Skeletal muscle tissue (tissue), 4 donors: ENCODE data around the gene COMMD8. TPM values are rescaled to one million over a fixed set of nuclear protein-coding genes. Genes with fewer than 3 reads are reported as not detected.
A peak's percentile ranks its signal among the peaks of the same experiment; 100 is the strongest.

ENCODE experiments used
- H3K27ac ChIP-seq: one replicate; pipeline ENCODE4 v1.7.0; 2013; ENCODE audit warnings: mild to moderate bottlenecking, low read depth, low read length, inconsistent platforms
- H3K27me3 ChIP-seq, 3 donors: one replicate each; pipeline ENCODE4 v1.7.0; 2013; ENCODE audit warnings: low read length in 3 of 3; ENCODE audit not compliant: control insufficient read depth in 3 of 3, insufficient read depth in 3 of 3
- H3K36me3 ChIP-seq, 3 donors: one replicate each; pipeline ENCODE4 v1.7.0; 2013; ENCODE audit warnings: low read length in 3 of 3; ENCODE audit not compliant: control insufficient read depth in 3 of 3, insufficient read depth in 3 of 3
- H3K4me1 ChIP-seq, 3 donors: one replicate each; pipeline ENCODE4 v1.7.0; 2013; ENCODE audit warnings: low read length in 3 of 3, mild to moderate bottlenecking in 3 of 3; ENCODE audit not compliant: control insufficient read depth in 3 of 3, insufficient read depth in 3 of 3
- H3K4me3 ChIP-seq, 3 donors: one replicate each; pipeline ENCODE4 v1.7.0; 2013; ENCODE audit warnings: low read length in 3 of 3
- H3K9ac ChIP-seq, 3 donors: one replicate each; pipeline ENCODE4 v1.7.0; 2013; ENCODE audit warnings: low read length in 3 of 3, mild to moderate bottlenecking in 3 of 3, moderate library complexity in 2 of 3, low read depth in 1 of 3
- H3K9me3 ChIP-seq, 3 donors: one replicate each; pipeline ENCODE4 v1.7.0; 2013; ENCODE audit warnings: low read length in 3 of 3; ENCODE audit not compliant: control insufficient read depth in 3 of 3
- total RNA-seq: library from RNA; depleted of rRNA; stranded (reverse); fragments of >200 nt; gene quantifications from one replicate; pipeline ENCODE4 v1.2.3, GENCODE V29; 2014
- donor health status: Osteomylitis.

The COMMD8 gene
- 4.7 TPM for total RNA-seq

- Histone ChIP-seq H3K27ac (peak within 1 kb of the TSS; percentile 37), H3K27me3 (no peaks in the 10 kb centered on the region), H3K4me1 (peaks cover 0 to 4% (median 0%) of the 10 kb centered on the region in 3 donors)
Measured at GRCh38 chr4:47463235-47463956, at the start of gene COMMD8. TSS of gene COMMD8 (minus strand) at chr4:47463702. CDS start at chr4:47463651, 51 bp downstream.

GRCh38 chr4:47510506-47511143, 47.1 kb upstream of the COMMD8 start:
- H3K27ac ChIP-seq: no peak overlapping the region
- no peaks in the 10 kb centered on the region for H3K9me3 ChIP-seq

More at GRCh38 chr4:47463235-47463956, at the start of gene COMMD8:
- Histone ChIP-seq H3K4me3 (peak within 1 kb of the TSS; percentile 75 to 95 (median 79)), H3K9ac (peak within 1 kb of the TSS; percentile 72 to 84 (median 81)), H3K9me3 (no peaks in the 10 kb centered on the region), H3K36me3 (peaks cover 0 to 2% (median 0%) of the 10 kb centered on the region in 3 donors)

GRCh38 chr4:47505666-47506065, 42.2 kb upstream of the COMMD8 start:
- H3K36me3 ChIP-seq: no peaks in the 10 kb centered on the region
- H3K4me1 ChIP-seq: no peaks in the 10 kb centered on the region
- H3K9ac ChIP-seq: no peak overlapping the region
- H3K9me3 ChIP-seq: no peaks in the 10 kb centered on the region
- H3K27me3 ChIP-seq: no peaks in the 10 kb centered on the region
- H3K27ac ChIP-seq: no peak overlapping the region
- no peak overlapping the region for H3K4me3 ChIP-seq

More at GRCh38 chr4:47510506-47511143, 47.1 kb upstream of the COMMD8 start:
- H3K27me3 ChIP-seq: no peaks in the 10 kb centered on the region
- H3K4me3 ChIP-seq: no peak overlapping the region
- H3K36me3 ChIP-seq: peaks cover 0 to 2% (median 0%) of the 10 kb centered on the region in 3 donors
- no peaks in the 10 kb centered on the region for H3K4me1 ChIP-seq
- H3K9ac ChIP-seq: no peak overlapping the region

- H3K27me3 ChIP-seq: no peaks in the 10 kb centered on the region
- no peaks in the 10 kb centered on the region for H3K4me1 ChIP-seq
- no peak overlapping the region for H3K4me3 ChIP-seq
Measured at GRCh38 chr4:47505147-47505546, 41.6 kb upstream of the COMMD8 start.

GRCh38 chr4:47500776-47501175, 37.3 kb upstream of the COMMD8 start:
- no peak overlapping the region for H3K4me3 ChIP-seq
- no peak overlapping the region for H3K9ac ChIP-seq
- H3K27me3 ChIP-seq: no peaks in the 10 kb centered on the region
- no peaks in the 10 kb centered on the region for H3K36me3 ChIP-seq
- H3K4me1 ChIP-seq: no peaks in the 10 kb centered on the region
- no peaks in the 10 kb centered on the region for H3K9me3 ChIP-seq
- H3K27ac ChIP-seq: no peak overlapping the region

More at GRCh38 chr4:47505147-47505546, 41.6 kb upstream of the COMMD8 start:
- no peaks in the 10 kb centered on the region for H3K36me3 ChIP-seq
- H3K9me3 ChIP-seq: no peaks in the 10 kb centered on the region
- H3K9ac ChIP-seq: no peak overlapping the region
- H3K27ac ChIP-seq: no peak overlapping the region

- H3K36me3 ChIP-seq: no peaks in the 10 kb centered on the region
- no peaks in the 10 kb centered on the region for H3K9me3 ChIP-seq
- H3K4me3 ChIP-seq: no peak overlapping the region
- no peak overlapping the region for H3K9ac ChIP-seq
- no peaks in the 10 kb centered on the region for H3K27me3 ChIP-seq
- H3K4me1 ChIP-seq: no peaks in the 10 kb centered on the region
- H3K27ac ChIP-seq: peak overlapping the region; percentile 8
Measured at GRCh38 chr4:47499700-47500099, 36.2 kb upstream of the COMMD8 start.

- H3K4me1 ChIP-seq: no peaks in the 10 kb centered on the region
- H3K36me3 ChIP-seq: no peaks in the 10 kb centered on the region
- H3K9me3 ChIP-seq: no peaks in the 10 kb centered on the region
- no peak overlapping the region for H3K27ac ChIP-seq
- no peak overlapping the region for H3K9ac ChIP-seq
- no peaks in the 10 kb centered on the region for H3K27me3 ChIP-seq
- no peak overlapping the region for H3K4me3 ChIP-seq
Measured at GRCh38 chr4:47498899-47499298, 35.4 kb upstream of the COMMD8 start.

GRCh38 chr4:47494124-47494430, 30.6 kb upstream of the COMMD8 start:
- Histone ChIP-seq H3K36me3 (no peaks in the 10 kb centered on the region), H3K27ac (no peak overlapping the region), H3K9ac (no peak overlapping the region), H3K4me1 (no peaks in the 10 kb centered on the region), H3K27me3 (no peaks in the 10 kb centered on the region), H3K9me3 (no peaks in the 10 kb centered on the region), H3K4me3 (no peak overlapping the region)

- Histone ChIP-seq H3K27ac (no peak overlapping the region), H3K4me1 (no peaks in the 10 kb centered on the region), H3K36me3 (no peaks in the 10 kb centered on the region), H3K4me3 (no peak overlapping the region), H3K9ac (no peak overlapping the region), H3K27me3 (no peaks in the 10 kb centered on the region), H3K9me3 (no peaks in the 10 kb centered on the region)
Measured at GRCh38 chr4:47493238-47494123, 30.0 kb upstream of the COMMD8 start.
